ENCODE results near the gene LAYN.

DNA sequence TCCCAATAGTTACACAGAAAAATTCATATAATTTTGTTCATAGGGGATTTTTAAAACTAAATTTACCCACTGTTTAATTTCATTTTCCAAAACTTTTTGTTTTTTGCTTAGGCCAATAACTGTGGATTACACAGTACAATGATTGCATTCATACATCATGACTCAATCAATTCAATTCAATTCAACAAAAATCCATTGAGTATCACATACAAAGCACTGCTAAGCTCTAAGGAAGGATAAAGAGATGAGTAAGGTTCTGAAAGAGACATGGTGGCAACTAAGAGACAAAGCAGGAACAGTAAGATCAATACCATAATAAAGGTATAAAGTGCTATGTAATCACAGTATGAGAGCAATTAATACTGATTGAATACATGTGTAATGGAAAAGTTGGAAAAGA is 9.4 kb upstream of the LAYN start:
- no peak for TF ChIP-seq CHD2 (IDR thresholded peaks at IDR 0.05; ENCODE audit: low read length, partially characterized antibody)
- no peak for TF ChIP-seq FOXS1 (CRISPR knock-in tag; IDR thresholded peaks at IDR 0.05)
- TF ChIP-seq EP300 (IDR thresholded peaks at IDR 0.05) = no peak
- TF ChIP-seq, protein P1, sequence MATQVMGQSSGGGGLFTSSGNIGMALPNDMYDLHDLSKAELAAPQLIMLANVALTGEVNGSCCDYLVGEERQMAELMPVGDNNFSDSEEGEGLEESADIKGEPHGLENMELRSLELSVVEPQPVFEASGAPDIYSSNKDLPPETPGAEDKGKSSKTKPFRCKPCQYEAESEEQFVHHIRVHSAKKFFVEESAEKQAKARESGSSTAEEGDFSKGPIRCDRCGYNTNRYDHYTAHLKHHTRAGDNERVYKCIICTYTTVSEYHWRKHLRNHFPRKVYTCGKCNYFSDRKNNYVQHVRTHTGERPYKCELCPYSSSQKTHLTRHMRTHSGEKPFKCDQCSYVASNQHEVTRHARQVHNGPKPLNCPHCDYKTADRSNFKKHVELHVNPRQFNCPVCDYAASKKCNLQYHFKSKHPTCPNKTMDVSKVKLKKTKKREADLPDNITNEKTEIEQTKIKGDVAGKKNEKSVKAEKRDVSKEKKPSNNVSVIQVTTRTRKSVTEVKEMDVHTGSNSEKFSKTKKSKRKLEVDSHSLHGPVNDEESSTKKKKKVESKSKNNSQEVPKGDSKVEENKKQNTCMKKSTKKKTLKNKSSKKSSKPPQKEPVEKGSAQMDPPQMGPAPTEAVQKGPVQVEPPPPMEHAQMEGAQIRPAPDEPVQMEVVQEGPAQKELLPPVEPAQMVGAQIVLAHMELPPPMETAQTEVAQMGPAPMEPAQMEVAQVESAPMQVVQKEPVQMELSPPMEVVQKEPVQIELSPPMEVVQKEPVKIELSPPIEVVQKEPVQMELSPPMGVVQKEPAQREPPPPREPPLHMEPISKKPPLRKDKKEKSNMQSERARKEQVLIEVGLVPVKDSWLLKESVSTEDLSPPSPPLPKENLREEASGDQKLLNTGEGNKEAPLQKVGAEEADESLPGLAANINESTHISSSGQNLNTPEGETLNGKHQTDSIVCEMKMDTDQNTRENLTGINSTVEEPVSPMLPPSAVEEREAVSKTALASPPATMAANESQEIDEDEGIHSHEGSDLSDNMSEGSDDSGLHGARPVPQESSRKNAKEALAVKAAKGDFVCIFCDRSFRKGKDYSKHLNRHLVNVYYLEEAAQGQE (IDR thresholded peaks at IDR 0.05) = no peak
- TF ChIP-seq, protein P2, sequence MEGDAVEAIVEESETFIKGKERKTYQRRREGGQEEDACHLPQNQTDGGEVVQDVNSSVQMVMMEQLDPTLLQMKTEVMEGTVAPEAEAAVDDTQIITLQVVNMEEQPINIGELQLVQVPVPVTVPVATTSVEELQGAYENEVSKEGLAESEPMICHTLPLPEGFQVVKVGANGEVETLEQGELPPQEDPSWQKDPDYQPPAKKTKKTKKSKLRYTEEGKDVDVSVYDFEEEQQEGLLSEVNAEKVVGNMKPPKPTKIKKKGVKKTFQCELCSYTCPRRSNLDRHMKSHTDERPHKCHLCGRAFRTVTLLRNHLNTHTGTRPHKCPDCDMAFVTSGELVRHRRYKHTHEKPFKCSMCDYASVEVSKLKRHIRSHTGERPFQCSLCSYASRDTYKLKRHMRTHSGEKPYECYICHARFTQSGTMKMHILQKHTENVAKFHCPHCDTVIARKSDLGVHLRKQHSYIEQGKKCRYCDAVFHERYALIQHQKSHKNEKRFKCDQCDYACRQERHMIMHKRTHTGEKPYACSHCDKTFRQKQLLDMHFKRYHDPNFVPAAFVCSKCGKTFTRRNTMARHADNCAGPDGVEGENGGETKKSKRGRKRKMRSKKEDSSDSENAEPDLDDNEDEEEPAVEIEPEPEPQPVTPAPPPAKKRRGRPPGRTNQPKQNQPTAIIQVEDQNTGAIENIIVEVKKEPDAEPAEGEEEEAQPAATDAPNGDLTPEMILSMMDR (IDR thresholded peaks at IDR 0.05) = no peak
- TF ChIP-seq, protein P3, sequence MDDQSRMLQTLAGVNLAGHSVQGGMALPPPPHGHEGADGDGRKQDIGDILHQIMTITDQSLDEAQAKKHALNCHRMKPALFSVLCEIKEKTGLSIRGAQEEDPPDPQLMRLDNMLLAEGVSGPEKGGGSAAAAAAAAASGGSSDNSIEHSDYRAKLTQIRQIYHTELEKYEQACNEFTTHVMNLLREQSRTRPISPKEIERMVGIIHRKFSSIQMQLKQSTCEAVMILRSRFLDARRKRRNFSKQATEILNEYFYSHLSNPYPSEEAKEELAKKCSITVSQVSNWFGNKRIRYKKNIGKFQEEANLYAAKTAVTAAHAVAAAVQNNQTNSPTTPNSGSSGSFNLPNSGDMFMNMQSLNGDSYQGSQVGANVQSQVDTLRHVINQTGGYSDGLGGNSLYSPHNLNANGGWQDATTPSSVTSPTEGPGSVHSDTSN (IDR thresholded peaks at IDR 0.05) = no peak
- TF ChIP-seq POLR2A (IDR thresholded peaks at IDR 0.05; ENCODE audit: low read length) = no peak
- TF ChIP-seq MYC (IDR thresholded peaks at IDR 0.05; ENCODE audit: borderline replicate concordance, low read length) = no peak

All from A549 (cell line).